Dermis microvascular lymphatic vessel endothelial cell (primary cell): ENCODE measurements around the gene TMOD2. TPM values are rescaled to one million over a fixed set of nuclear protein-coding genes. Genes with fewer than 3 reads are reported as not detected.

Source experiments
- DNase-seq, 2 donors: peaks; one replicate each; pipeline versions ENCODE4 v3.0.0 to v3.0.0-alpha.2; 2010; ENCODE audit warnings: low read depth in 2 of 2
- total RNA-seq: library from RNA; depleted of rRNA; stranded (reverse); fragments of >200 nt; gene quantifications from 2 replicates; pipeline ENCODE4 v1.2.1, GENCODE V29; 2014

TMOD2 gene
- 19.1 and 37.3 TPM in 2 replicates for total RNA-seq

- DNase-seq: peak in 1 of 2 donors; percentile 40
Observed at GRCh38 chr15:51750792-51751696, at the start of gene TMOD2. Gene TMOD2, plus strand, starts transcription at chr15:51751597. Its CDS starts 14,845 bp downstream, at chr15:51766442.

GRCh38 chr15:51702710-51703109 lies 48.7 kb upstream of the TMOD2 start:
- DNase-seq: no peak

GRCh38 chr15:51706291-51706690 lies 45.1 kb upstream of the TMOD2 start:
- DNase-seq: no peak

- DNase-seq: no peak
Observed at GRCh38 chr15:51706926-51707608, 44.3 kb upstream of the TMOD2 start.

GRCh38 chr15:51708013-51708412 lies 43.4 kb upstream of the TMOD2 start:
- DNase-seq: no peak

- DNase-seq: no peak
Observed at GRCh38 chr15:51709031-51709430, 42.4 kb upstream of the TMOD2 start.

GRCh38 chr15:51714162-51714561 lies 37.2 kb upstream of the TMOD2 start:
- no peak for DNase-seq

- no peak for DNase-seq
Observed at GRCh38 chr15:51714911-51715310, 36.5 kb upstream of the TMOD2 start.

- no peak for DNase-seq
Observed at GRCh38 chr15:51718219-51718618, 33.2 kb upstream of the TMOD2 start.

GRCh38 chr15:51718746-51719145 lies 32.7 kb upstream of the TMOD2 start:
- DNase-seq: no peak

- DNase-seq: no peak
Observed at GRCh38 chr15:51720201-51720995, 31.0 kb upstream of the TMOD2 start.

GRCh38 chr15:51721199-51721960 lies 30.0 kb upstream of the TMOD2 start:
- peak; percentile 82 to 88 for DNase-seq

- no peak for DNase-seq
Observed at GRCh38 chr15:51724199-51724598, 27.2 kb upstream of the TMOD2 start.

- DNase-seq: peak in 1 of 2 donors; percentile 28
Observed at GRCh38 chr15:51724673-51725072, 26.7 kb upstream of the TMOD2 start.

GRCh38 chr15:51726302-51727073 lies 24.9 kb upstream of the TMOD2 start:
- DNase-seq: peak; percentile 63 to 70

GRCh38 chr15:51727141-51727897 lies 24.1 kb upstream of the TMOD2 start:
- DNase-seq: peak in 1 of 2 donors; percentile 10

- DNase-seq: no peak
Observed at GRCh38 chr15:51731549-51732267, 19.7 kb upstream of the TMOD2 start.

- no peak for DNase-seq
Observed at GRCh38 chr15:51732646-51733045, 18.8 kb upstream of the TMOD2 start.
